ENCODE measurements around the gene FOXP1.
A peak's percentile ranks its signal among the peaks of the same experiment; 100 is the strongest.

The FOXP1 gene

GRCh38 chr3:71131375-71132314 is 451.9 kb downstream of the FOXP1 start:
- DNase-seq (ENCODE audit: insufficient read length) (no peak), FAIRE-seq (no peak)
- no peak for TF ChIP-seq TAF1 (IDR thresholded peaks at IDR 0.05; ENCODE audit: borderline replicate concordance, low read depth, low read length)
- no peak for TF ChIP-seq POLR2AphosphoS5 (IDR thresholded peaks at IDR 0.05; ENCODE audit: low read depth, low read length)
- no peak for TF ChIP-seq POLR2A (IDR thresholded peaks at IDR 0.05; ENCODE audit: low read depth, low read length)

GRCh38 chr3:71130471-71131374 is 452.8 kb downstream of the FOXP1 start:
- FAIRE-seq (peak; percentile 24), DNase-seq (ENCODE audit: insufficient read length) (no peak)
- TF ChIP-seq POLR2A (IDR thresholded peaks at IDR 0.05; ENCODE audit: low read depth, low read length), result no peak
- TF ChIP-seq POLR2AphosphoS5 (IDR thresholded peaks at IDR 0.05; ENCODE audit: low read depth, low read length), result no peak
- TF ChIP-seq TAF1 (IDR thresholded peaks at IDR 0.05; ENCODE audit: borderline replicate concordance, low read depth, low read length), result no peak

GRCh38 chr3:71129611-71130431 is 453.7 kb downstream of the FOXP1 start:
- FAIRE-seq (no peak), DNase-seq (ENCODE audit: insufficient read length) (no peak)
- TF ChIP-seq POLR2AphosphoS5 (IDR thresholded peaks at IDR 0.05; ENCODE audit: low read depth, low read length) (no peak), TAF1 (IDR thresholded peaks at IDR 0.05; ENCODE audit: borderline replicate concordance, low read depth, low read length) (no peak), POLR2A (IDR thresholded peaks at IDR 0.05; ENCODE audit: low read depth, low read length) (no peak)

- TF ChIP-seq POLR2AphosphoS5 (IDR thresholded peaks at IDR 0.05; ENCODE audit: low read depth, low read length) (no peak), TAF1 (IDR thresholded peaks at IDR 0.05; ENCODE audit: borderline replicate concordance, low read depth, low read length) (no peak), POLR2A (IDR thresholded peaks at IDR 0.05; ENCODE audit: low read depth, low read length) (no peak)
- DNase-seq (ENCODE audit: insufficient read length), result no peak
- FAIRE-seq, result no peak
Observed at GRCh38 chr3:71128961-71129360, 454.6 kb downstream of the FOXP1 start.

GRCh38 chr3:71127844-71128243 is 455.7 kb downstream of the FOXP1 start:
- TF ChIP-seq TAF1 (IDR thresholded peaks at IDR 0.05; ENCODE audit: borderline replicate concordance, low read depth, low read length) (no peak), POLR2AphosphoS5 (IDR thresholded peaks at IDR 0.05; ENCODE audit: low read depth, low read length) (no peak), POLR2A (IDR thresholded peaks at IDR 0.05; ENCODE audit: low read depth, low read length) (no peak)
- FAIRE-seq, result no peak

GRCh38 chr3:71127052-71127831 is 456.3 kb downstream of the FOXP1 start:
- TF ChIP-seq POLR2AphosphoS5 (IDR thresholded peaks at IDR 0.05; ENCODE audit: low read depth, low read length) (no peak), POLR2A (IDR thresholded peaks at IDR 0.05; ENCODE audit: low read depth, low read length) (no peak), TAF1 (IDR thresholded peaks at IDR 0.05; ENCODE audit: borderline replicate concordance, low read depth, low read length) (no peak)
- no peak for DNase-seq (ENCODE audit: insufficient read length)
- no peak for FAIRE-seq

More at GRCh38 chr3:71127844-71128243, 455.7 kb downstream of the FOXP1 start:
- DNase-seq (ENCODE audit: insufficient read length), result no peak

- DNase-seq (ENCODE audit: insufficient read length), result no peak
- FAIRE-seq, result no peak
- TF ChIP-seq POLR2A (IDR thresholded peaks at IDR 0.05; ENCODE audit: low read depth, low read length) (no peak), POLR2AphosphoS5 (IDR thresholded peaks at IDR 0.05; ENCODE audit: low read depth, low read length) (no peak), TAF1 (IDR thresholded peaks at IDR 0.05; ENCODE audit: borderline replicate concordance, low read depth, low read length) (no peak)
Observed at GRCh38 chr3:71125738-71126137, 457.8 kb downstream of the FOXP1 start.

GRCh38 chr3:71124048-71124447 is 459.5 kb downstream of the FOXP1 start:
- FAIRE-seq (no peak), DNase-seq (ENCODE audit: insufficient read length) (no peak)
- no peak for TF ChIP-seq POLR2AphosphoS5 (IDR thresholded peaks at IDR 0.05; ENCODE audit: low read depth, low read length)
- no peak for TF ChIP-seq POLR2A (IDR thresholded peaks at IDR 0.05; ENCODE audit: low read depth, low read length)

GRCh38 chr3:71122641-71123040 is 460.9 kb downstream of the FOXP1 start:
- no peak for FAIRE-seq
- no peak for TF ChIP-seq TAF1 (IDR thresholded peaks at IDR 0.05; ENCODE audit: borderline replicate concordance, low read depth, low read length)
- no peak for TF ChIP-seq POLR2A (IDR thresholded peaks at IDR 0.05; ENCODE audit: low read depth, low read length)
- no peak for TF ChIP-seq POLR2AphosphoS5 (IDR thresholded peaks at IDR 0.05; ENCODE audit: low read depth, low read length)

More at GRCh38 chr3:71122641-71123040, 460.9 kb downstream of the FOXP1 start:
- DNase-seq (ENCODE audit: insufficient read length), result no peak

Data from GM12892 (cell line).